Testis (tissue), 3 donors: ENCODE data around the gene OR2AT4. TPM values are rescaled to one million over a fixed set of nuclear protein-coding genes. Genes with fewer than 3 reads are reported as not detected.

ENCODE experiments used
- DNase-seq: peaks from one replicate; pipeline ENCODE4 v3.0.0-alpha.2; 2019
- H3K27ac ChIP-seq, 2 donors: fragments of 200-600 bp; sonication (generic); one replicate each; pipeline ENCODE4 v1.5.1; 2019
- H3K27me3 ChIP-seq: fragments of 200-600 bp; sonication (generic); one replicate; pipeline ENCODE4 v1.5.1; 2019
- H3K36me3 ChIP-seq: fragments of 200-600 bp; sonication (generic); one replicate; pipeline ENCODE4 v1.5.1; 2017; ENCODE audit warnings: low read depth; ENCODE audit errors: missing control alignments
- H3K4me1 ChIP-seq: fragments of 200-600 bp; sonication (generic); one replicate; pipeline ENCODE4 v1.5.1; 2019
- H3K4me3 ChIP-seq, 2 donors: fragments of 200-600 bp; sonication (generic); one replicate each; pipeline ENCODE4 v1.5.1; 2017 to 2019
- H3K9me3 ChIP-seq: fragments of 200-600 bp; sonication (generic); one replicate; pipeline ENCODE4 v1.5.1; 2017
- CTCF ChIP-seq, 3 experiments: fragments of 450-650 bp in 2 of 3; fragments of 200-600 bp in 1 of 3; sonication (generic) in 1 of 3; IDR thresholded peaks; one replicate each; pipeline ENCODE4 v1.5.1; 2016 to 2019; ENCODE audit warnings: antibody characterized with exemption in 3 of 3, mild to moderate bottlenecking in 2 of 3, moderate library complexity in 1 of 3
- POLR2A ChIP-seq: fragments of 450-650 bp; IDR thresholded peaks from one replicate; pipeline ENCODE4 v1.6.1; 2017; ENCODE audit warnings: antibody characterized with exemption, mild to moderate bottlenecking, moderate library complexity
- WGBS, 2 donors: methylation state at CpG; one replicate each; pipeline ENCODE4 v1.1.5; 2018; 5-methylcytosine and 5-hydroxymethylcytosine counted together
- intact Hi-C: fragments of 100-400 bp; cut with DNase I; formaldehyde crosslinking; loops from one replicate; pipeline ENCODE4 v1.15.1; 2023; ENCODE audit warnings: low total_unique reads
- polyA plus RNA-seq: library from polyadenylated mRNA; stranded (reverse); fragments of 350-450 nt; fragmentation: Illumina TruSeq; extraction: RNeasy Lipid Tissue Mini Kit (QIAGEN cat#74804); gene quantifications from one replicate; pipeline ENCODE4 v1.2.3, GENCODE V29; 2014; ENCODE audit warnings: low read depth, low replicate concordance; ENCODE audit not compliant: insufficient read depth
- total RNA-seq, 2 donors: library from RNA; depleted of rRNA; stranded (reverse); fragments of >200 nt; gene quantifications; one replicate each; pipeline ENCODE4 v1.2.3, GENCODE V29; 2016

The OR2AT4 gene
- total and polyA plus RNA-seq, 3 donors from 2014 or later = 0.04 to 0.99 (median 0.94) TPM

- WGBS, 2 donors = 55 to 79% methylated on average over 3 of the region's 3 CpGs
- no peaks in the 10 kb centered on the region for H3K36me3 ChIP-seq
- no peak overlapping the region for H3K4me3 ChIP-seq
- intact Hi-C loops = no loop called here
- H3K9me3 ChIP-seq = no peaks in the 10 kb centered on the region
- TF ChIP-seq CTCF (IDR thresholded peaks at IDR 0.05) = no peak
- no peak for TF ChIP-seq POLR2A
- DNase-seq = no peak
- H3K27me3 ChIP-seq = no peaks in the 10 kb centered on the region
- H3K27ac ChIP-seq = no peak overlapping the region
- H3K4me1 ChIP-seq = no peaks in the 10 kb centered on the region
Measured at GRCh38 chr11:75032550-75032935, 64.1 kb downstream of the OR2AT4 start.

GRCh38 chr11:75031771-75032549 lies 64.7 kb downstream of the OR2AT4 start:
- Histone ChIP-seq H3K27ac (no peak overlapping the region), H3K4me3 (no peak overlapping the region), H3K9me3 (no peaks in the 10 kb centered on the region), H3K27me3 (no peaks in the 10 kb centered on the region), H3K36me3 (no peaks in the 10 kb centered on the region), H3K4me1 (no peaks in the 10 kb centered on the region)
- TF ChIP-seq CTCF (IDR thresholded peaks at IDR 0.05) (peak; percentile 20 to 62 (median 54)), POLR2A (no peak)
- peak; percentile 85 for DNase-seq
- 71% methylated on average over 8 of the region's 8 CpGs for WGBS, 2 donors
- intact Hi-C loops = no loop called here

Other genes starting within 250 kb of the OR2AT4 start
- gene XRRA1, start 147.8 kb downstream of the OR2AT4 start, total RNA-seq = 10 to 100 TPM; 58.4 to 74.0 TPM
- 137 TPM for gene XRRA1, start 147.8 kb downstream of the OR2AT4 start, polyA plus RNA-seq
- gene SPCS2, start 147.6 kb downstream of the OR2AT4 start, total RNA-seq = 10 to 100 TPM; 37.0 to 61.1 TPM
- 152 TPM for gene SPCS2, start 147.6 kb downstream of the OR2AT4 start, polyA plus RNA-seq
- gene NEU3, start 107.9 kb downstream of the OR2AT4 start, total RNA-seq = 10 to 100 TPM; 25.8 to 41.5 TPM
- 29.3 TPM for gene NEU3, start 107.9 kb downstream of the OR2AT4 start, polyA plus RNA-seq
- 10 to 100 TPM; 33.2 to 46.2 TPM for gene SLCO2B1, start 54.2 kb upstream of the OR2AT4 start, total RNA-seq
- gene SLCO2B1, start 54.2 kb upstream of the OR2AT4 start, polyA plus RNA-seq = 18.2 TPM
- 10 to 100 TPM in 1 of 2 donors, 1 to 10 TPM in 1; 8.1 to 15.4 TPM for gene TPBGL, start 143.9 kb upstream of the OR2AT4 start, total RNA-seq
- gene TPBGL, start 143.9 kb upstream of the OR2AT4 start, polyA plus RNA-seq = 10.0 TPM